Tibial artery (tissue), 4 donors: ENCODE data around the gene DIRAS2.
"Not testable (repeated sequence)": the region's sequence is repeated elsewhere in the genome, so short reads cannot be mapped to it uniquely, and the experiment has no call there.

ENCODE experiments used
- DNase-seq, 2 donors: peaks; one replicate each; pipeline ENCODE4 v3.0.0-alpha.2; 2019
- H3K27ac ChIP-seq, 2 donors: fragments of 200-600 bp; sonication (generic) in 1 of 2; 1 replicate in 1 of 2; 2 replicates in 1 of 2; pipeline ENCODE4 v1.5.1; 2018 to 2019; ENCODE audit warnings: mild to moderate bottlenecking in 1 of 2
- H3K27me3 ChIP-seq, 2 donors: fragments of 200-600 bp; sonication (generic) in 1 of 2; one replicate each; pipeline versions ENCODE4 v1.5.1 to v1.6.0; 2016 to 2019
- H3K36me3 ChIP-seq, 3 donors: fragments of 200-600 bp; sonication (generic) in 2 of 3; one replicate each; pipeline ENCODE4 v1.5.1; 2016 to 2019; ENCODE audit warnings: mild to moderate bottlenecking in 2 of 3
- H3K4me1 ChIP-seq, 4 donors: fragments of 200-600 bp; sonication (generic) in 2 of 4; 1 replicate in 3 of 4; 2 replicates in 1 of 4; pipeline ENCODE4 v1.5.1; 2016 to 2019
- H3K4me3 ChIP-seq, 2 donors: fragments of 200-600 bp; sonication (generic) in 1 of 2; 1 replicate in 1 of 2; 2 replicates in 1 of 2; pipeline ENCODE4 v1.5.1; 2018 to 2019; ENCODE audit warnings: mild to moderate bottlenecking in 2 of 2
- H3K9me3 ChIP-seq, 3 donors: fragments of 200-600 bp; sonication (generic) in 1 of 3; one replicate each; pipeline ENCODE4 v1.5.1; 2016 to 2019
- intact Hi-C: fragments of 100-400 bp; cut with DNase I; formaldehyde crosslinking; loops from one replicate; pipeline ENCODE4 v1.15.0; 2023; ENCODE audit warnings: low total_unique reads
- TF ChIP-seq, protein P1 (sequence below), 2 experiments: fragments of 200-600 bp in 1 of 2; fragments of 450-650 bp in 1 of 2; IDR thresholded peaks; one replicate each; pipeline ENCODE4 v1.5.1; 2017 to 2019; ENCODE audit warnings: antibody characterized with exemption in 2 of 2, mild to moderate bottlenecking in 1 of 2, moderate library complexity in 1 of 2

The DIRAS2 gene

DNA sequence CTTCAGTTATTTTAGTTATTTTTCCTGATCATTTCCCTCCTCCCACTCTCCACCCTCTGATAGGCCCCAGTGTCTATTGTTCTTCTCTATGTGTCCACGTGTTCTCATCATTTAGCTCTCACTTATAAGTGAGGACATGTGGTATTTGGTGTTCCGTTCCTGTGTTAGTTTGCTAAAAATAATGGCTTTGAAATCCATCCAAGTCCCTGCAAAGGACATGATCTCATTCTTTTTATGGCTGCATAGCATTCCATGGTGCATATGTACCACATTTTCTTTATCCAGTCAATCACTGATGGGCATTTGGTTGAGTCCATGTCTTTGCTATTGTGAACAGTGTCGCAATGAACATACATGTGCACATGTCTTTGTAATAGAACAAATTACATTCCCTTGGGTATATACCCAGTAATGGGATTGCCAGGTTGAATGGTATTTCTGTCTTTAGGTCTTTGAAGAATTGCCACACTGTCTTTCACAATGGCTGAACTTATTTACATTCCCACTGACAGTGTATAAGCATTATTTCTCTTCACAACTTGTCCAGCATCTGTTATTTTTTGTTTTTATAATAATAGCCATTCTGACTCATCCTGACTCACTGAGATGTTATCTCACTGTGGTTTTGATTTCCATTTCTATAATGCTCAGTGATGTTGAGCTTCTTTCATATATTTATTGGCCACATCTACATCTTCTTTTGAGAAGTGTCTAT lies 17.2 kb upstream of the DIRAS2 start:
- TF ChIP-seq, protein P1, sequence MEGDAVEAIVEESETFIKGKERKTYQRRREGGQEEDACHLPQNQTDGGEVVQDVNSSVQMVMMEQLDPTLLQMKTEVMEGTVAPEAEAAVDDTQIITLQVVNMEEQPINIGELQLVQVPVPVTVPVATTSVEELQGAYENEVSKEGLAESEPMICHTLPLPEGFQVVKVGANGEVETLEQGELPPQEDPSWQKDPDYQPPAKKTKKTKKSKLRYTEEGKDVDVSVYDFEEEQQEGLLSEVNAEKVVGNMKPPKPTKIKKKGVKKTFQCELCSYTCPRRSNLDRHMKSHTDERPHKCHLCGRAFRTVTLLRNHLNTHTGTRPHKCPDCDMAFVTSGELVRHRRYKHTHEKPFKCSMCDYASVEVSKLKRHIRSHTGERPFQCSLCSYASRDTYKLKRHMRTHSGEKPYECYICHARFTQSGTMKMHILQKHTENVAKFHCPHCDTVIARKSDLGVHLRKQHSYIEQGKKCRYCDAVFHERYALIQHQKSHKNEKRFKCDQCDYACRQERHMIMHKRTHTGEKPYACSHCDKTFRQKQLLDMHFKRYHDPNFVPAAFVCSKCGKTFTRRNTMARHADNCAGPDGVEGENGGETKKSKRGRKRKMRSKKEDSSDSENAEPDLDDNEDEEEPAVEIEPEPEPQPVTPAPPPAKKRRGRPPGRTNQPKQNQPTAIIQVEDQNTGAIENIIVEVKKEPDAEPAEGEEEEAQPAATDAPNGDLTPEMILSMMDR (IDR thresholded peaks at IDR 0.05): no peak
- Histone ChIP-seq H3K27ac (no peak overlapping the region), H3K27me3 (no peaks in the 10 kb centered on the region), H3K4me3 (no peak overlapping the region), H3K36me3 (no peaks in the 10 kb centered on the region), H3K4me1 (no peaks in the 10 kb centered on the region), H3K9me3 (no peaks in the 10 kb centered on the region)
- no peak for DNase-seq
- intact Hi-C loops: no loop called here

DNA sequence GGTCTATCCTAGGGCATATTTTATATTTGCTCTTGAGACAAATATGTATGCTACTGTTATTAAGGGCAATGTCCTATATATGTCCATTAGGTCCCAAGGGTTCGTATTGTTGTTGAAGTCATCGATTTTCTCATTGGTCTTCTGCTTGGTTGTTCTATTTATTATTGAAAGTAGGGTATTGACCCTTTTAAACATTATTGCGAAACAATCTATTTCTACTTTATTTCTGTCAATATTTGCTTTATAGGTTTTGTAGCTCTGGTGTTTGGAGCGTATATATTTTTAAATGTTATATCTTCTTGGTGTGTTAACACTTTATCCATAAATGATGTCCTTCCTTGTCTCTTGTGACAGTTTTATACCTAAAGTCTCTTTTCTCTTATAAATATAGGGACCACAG lies 16.2 kb upstream of the DIRAS2 start:
- H3K27me3 ChIP-seq: no peaks in the 10 kb centered on the region
- H3K4me3 ChIP-seq: no peak overlapping the region
- TF ChIP-seq, protein P1 (IDR thresholded peaks at IDR 0.05): no peak
- no peaks in the 10 kb centered on the region for H3K36me3 ChIP-seq
- H3K9me3 ChIP-seq: no peaks in the 10 kb centered on the region
- H3K27ac ChIP-seq: no peak overlapping the region
- intact Hi-C loops: no loop called here
- DNase-seq: no peak
- H3K4me1 ChIP-seq: no peaks in the 10 kb centered on the region

DNA sequence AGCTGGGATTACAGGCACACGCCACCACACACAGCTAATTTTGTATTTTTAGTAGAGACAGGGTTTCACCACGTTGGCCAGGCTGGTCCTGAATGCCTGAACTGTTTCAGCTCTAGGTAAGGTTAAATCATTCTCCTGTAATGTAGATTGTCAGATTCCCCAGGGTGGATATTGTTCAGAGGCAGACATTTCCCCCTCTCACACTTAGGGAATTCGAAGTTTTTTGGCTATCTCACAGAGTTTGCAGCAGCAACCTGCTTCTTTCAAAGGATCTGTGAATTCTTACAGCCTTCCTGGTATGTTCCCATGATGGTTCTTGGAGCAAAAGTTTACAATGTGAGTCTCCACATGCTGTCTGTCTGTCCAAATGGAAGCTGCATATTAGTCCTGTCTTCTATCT lies 15.6 kb upstream of the DIRAS2 start:
- Histone ChIP-seq H3K9me3 (no peaks in the 10 kb centered on the region), H3K27ac (no peak overlapping the region), H3K36me3 (no peaks in the 10 kb centered on the region), H3K4me3 (no peak overlapping the region), H3K4me1 (no peaks in the 10 kb centered on the region), H3K27me3 (no peaks in the 10 kb centered on the region)
- TF ChIP-seq, protein P1 (IDR thresholded peaks at IDR 0.05): no peak
- intact Hi-C loops: no loop called here
- DNase-seq: no peak

- H3K4me1 ChIP-seq, H3K9me3 ChIP-seq, DNase-seq, H3K4me3 ChIP-seq, intact Hi-C loops, H3K27me3 ChIP-seq, H3K27ac ChIP-seq, H3K36me3 ChIP-seq: not testable (repeated sequence)
Observed at GRCh38 chr9:90656876-90657275, 14.3 kb upstream of the DIRAS2 start.

DNA sequence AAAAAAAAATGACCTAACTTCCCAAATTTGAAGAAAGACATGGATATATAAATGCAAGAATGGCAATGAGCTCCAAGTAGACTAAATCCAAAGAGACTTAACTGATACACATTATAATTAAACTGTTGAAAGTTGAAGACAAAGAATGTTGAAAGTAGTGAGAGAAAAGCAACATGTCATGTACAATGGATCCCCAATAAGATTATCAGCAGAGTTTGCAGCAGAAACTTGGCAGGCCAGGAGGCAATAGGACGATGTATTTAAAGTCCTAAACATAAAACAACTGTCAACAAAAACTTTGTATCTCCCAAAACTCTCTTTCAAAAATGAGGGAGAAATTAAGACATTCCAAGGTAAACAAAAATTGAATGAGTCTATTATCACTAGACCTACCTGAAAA lies 8.6 kb upstream of the DIRAS2 start:
- Histone ChIP-seq H3K4me3 (no peak overlapping the region), H3K27ac (no peak overlapping the region), H3K9me3 (peaks cover 0 to 9% (median 9%) of the 10 kb centered on the region in 3 donors), H3K4me1 (no peaks in the 10 kb centered on the region), H3K27me3 (no peaks in the 10 kb centered on the region), H3K36me3 (no peaks in the 10 kb centered on the region)
- intact Hi-C loops: no loop called here
- TF ChIP-seq, protein P1 (IDR thresholded peaks at IDR 0.05): no peak
- DNase-seq: no peak

DNA sequence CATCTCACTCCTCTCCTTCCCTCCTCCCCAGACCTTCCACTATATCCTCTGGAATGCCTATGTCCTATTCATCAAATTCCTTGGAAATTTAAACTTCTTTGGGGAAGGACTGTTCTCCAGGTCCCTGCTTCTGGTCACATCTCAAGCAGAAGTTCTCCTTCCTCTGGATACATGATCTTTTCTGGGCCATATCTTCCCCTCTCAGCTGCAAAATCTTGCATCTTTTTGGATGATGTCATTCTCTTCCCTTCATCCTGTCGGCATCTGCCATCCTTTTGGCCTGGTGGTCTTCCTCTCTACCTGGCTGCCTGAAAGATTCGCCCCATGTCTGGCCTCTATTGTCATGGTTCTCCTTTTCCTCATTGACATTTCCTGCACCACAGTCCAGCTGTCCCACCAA lies 5.2 kb upstream of the DIRAS2 start:
- Histone ChIP-seq H3K27ac (no peak overlapping the region), H3K36me3 (no peaks in the 10 kb centered on the region), H3K4me1 (peaks cover 0 to 2% (median 2%) of the 10 kb centered on the region in 4 donors), H3K9me3 (peaks cover 0 to 9% (median 9%) of the 10 kb centered on the region in 3 donors), H3K27me3 (peaks cover 0 to 10% of the 10 kb centered on the region in 2 donors), H3K4me3 (no peak overlapping the region)
- TF ChIP-seq, protein P1 (IDR thresholded peaks at IDR 0.05): no peak
- no peak for DNase-seq
- intact Hi-C loops: no loop called here
